GM23248 (cell line): ENCODE data around the gene BRME1.

ENCODE experiments used
- EZH2 ChIP-seq: fragments of 200-600 bp; sonication (generic); IDR thresholded peaks from 2 replicates; pipeline ENCODE4 v1.6.1; 2018; ENCODE audit warnings: antibody characterized with exemption, mild to moderate bottlenecking; ENCODE audit not compliant: insufficient read depth, poor library complexity, severe bottlenecking
- EZH2phosphoT487 ChIP-seq: fragments of 200-600 bp; sonication (generic); IDR thresholded peaks from 2 replicates; pipeline ENCODE4 v1.6.1; 2018; ENCODE audit warnings: antibody characterized with exemption, moderate library complexity, mild to moderate bottlenecking, low read depth; ENCODE audit not compliant: insufficient read depth

DNA sequence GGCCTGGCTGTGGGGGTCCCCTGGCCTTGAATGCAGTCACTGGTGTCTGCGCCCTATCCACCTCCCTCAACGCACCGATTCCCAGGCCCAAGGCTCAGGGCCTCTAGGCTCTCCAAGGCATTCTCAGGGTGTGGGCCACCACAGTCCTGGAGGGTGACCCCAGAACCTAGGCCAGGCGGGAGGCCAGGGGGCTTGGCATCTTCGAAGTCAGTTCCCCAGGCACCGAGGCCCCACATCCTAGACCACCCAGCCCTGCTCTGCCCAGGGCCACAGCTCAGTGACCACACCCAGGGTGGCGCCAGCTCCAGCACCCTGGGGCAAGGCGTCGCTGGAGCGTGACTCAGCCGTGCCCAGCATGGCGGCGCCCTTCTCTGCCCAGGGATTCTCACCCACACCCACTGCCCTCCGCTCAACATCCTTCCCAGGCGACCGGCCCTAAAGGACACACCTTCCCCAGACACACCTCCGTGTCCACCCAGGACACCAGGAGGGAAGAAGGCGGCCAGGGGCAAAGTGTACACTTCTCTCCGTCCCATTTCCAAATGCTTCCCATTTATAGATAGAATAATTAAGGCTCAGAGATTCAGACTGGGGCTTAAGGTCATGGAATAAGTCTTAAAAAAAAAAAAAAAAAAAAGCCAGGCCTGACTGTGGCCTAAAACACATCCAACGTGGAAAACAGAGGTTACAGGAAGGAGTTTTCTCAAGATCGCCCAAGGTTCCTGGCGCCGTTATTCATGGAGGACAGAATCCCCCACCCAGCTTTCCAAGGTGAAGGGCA is 65.4 kb downstream of the BRME1 start:
- TF ChIP-seq EZH2phosphoT487 (0 out of 2 replicates have a peak, but pooled peaks have one; percentile 76), EZH2 (no peak)
